ENCODE data around the gene LYRM2.

Gene LYRM2

GRCh38 chr6:89670935-89671565, 32.5 kb upstream of the LYRM2 start:
- no peak for TF ChIP-seq CTCF (IDR thresholded peaks at IDR 0.05; ENCODE audit: low read depth, low read length)
- H3K36me3 ChIP-seq: peaks cover 58% of the 10 kb centered on the region
- DNase-seq: no peak

GRCh38 chr6:89669002-89669401, 30.5 kb upstream of the LYRM2 start:
- H3K9me3 ChIP-seq (ENCODE audit: severe bottlenecking): no peaks in the 10 kb centered on the region
- no peak for TF ChIP-seq CTCF (IDR thresholded peaks at IDR 0.05; ENCODE audit: low read depth, low read length)
- H3K36me3 ChIP-seq: peaks cover 44% of the 10 kb centered on the region
- no peak for DNase-seq
- H3K27ac ChIP-seq: no peak overlapping the region
- H3K27me3 ChIP-seq (ENCODE audit: insufficient read depth, low read depth, severe bottlenecking): no peaks in the 10 kb centered on the region
- H3K4me3 ChIP-seq (ENCODE audit: low read depth, low read length): no peak overlapping the region

More at GRCh38 chr6:89670935-89671565, 32.5 kb upstream of the LYRM2 start:
- no peak overlapping the region for H3K4me3 ChIP-seq (ENCODE audit: low read depth, low read length)
- no peaks in the 10 kb centered on the region for H3K9me3 ChIP-seq (ENCODE audit: severe bottlenecking)
- no peaks in the 10 kb centered on the region for H3K27me3 ChIP-seq (ENCODE audit: insufficient read depth, low read depth, severe bottlenecking)
- H3K27ac ChIP-seq: no peak overlapping the region

GRCh38 chr6:89667872-89668556, 29.5 kb upstream of the LYRM2 start:
- no peak overlapping the region for H3K4me3 ChIP-seq (ENCODE audit: low read depth, low read length)
- no peak for DNase-seq

GRCh38 chr6:89662659-89663223, 24.2 kb upstream of the LYRM2 start:
- DNase-seq: no peak
- no peak for TF ChIP-seq CTCF (IDR thresholded peaks at IDR 0.05; ENCODE audit: low read depth, low read length)
- no peak overlapping the region for H3K4me3 ChIP-seq (ENCODE audit: low read depth, low read length)
- peaks cover 53% of the 10 kb centered on the region for H3K36me3 ChIP-seq
- H3K27me3 ChIP-seq (ENCODE audit: insufficient read depth, low read depth, severe bottlenecking): no peaks in the 10 kb centered on the region
- H3K9me3 ChIP-seq (ENCODE audit: severe bottlenecking): no peaks in the 10 kb centered on the region
- H3K27ac ChIP-seq: no peak overlapping the region

More at GRCh38 chr6:89667872-89668556, 29.5 kb upstream of the LYRM2 start:
- H3K9me3 ChIP-seq (ENCODE audit: severe bottlenecking): no peaks in the 10 kb centered on the region
- peaks cover 47% of the 10 kb centered on the region for H3K36me3 ChIP-seq
- no peak for TF ChIP-seq CTCF (IDR thresholded peaks at IDR 0.05; ENCODE audit: low read depth, low read length)
- H3K27me3 ChIP-seq (ENCODE audit: insufficient read depth, low read depth, severe bottlenecking): no peaks in the 10 kb centered on the region
- H3K27ac ChIP-seq: no peak overlapping the region

GRCh38 chr6:89661559-89661958, 23.0 kb upstream of the LYRM2 start:
- TF ChIP-seq CTCF (IDR thresholded peaks at IDR 0.05; ENCODE audit: low read depth, low read length): no peak
- Histone ChIP-seq H3K36me3 (peaks cover 54% of the 10 kb centered on the region), H3K27me3 (ENCODE audit: insufficient read depth, low read depth, severe bottlenecking) (no peaks in the 10 kb centered on the region), H3K4me3 (ENCODE audit: low read depth, low read length) (no peak overlapping the region), H3K27ac (no peak overlapping the region), H3K9me3 (ENCODE audit: severe bottlenecking) (no peaks in the 10 kb centered on the region)
- DNase-seq: no peak

All from WERI-Rb-1 (cell line).